ENCODE measurements around the gene FNTB. TPM values are rescaled to one million over a fixed set of nuclear protein-coding genes. Genes with fewer than 3 reads are reported as not detected.
A peak's percentile ranks its signal among the peaks of the same experiment; 100 is the strongest.

Gene FNTB, protein sequence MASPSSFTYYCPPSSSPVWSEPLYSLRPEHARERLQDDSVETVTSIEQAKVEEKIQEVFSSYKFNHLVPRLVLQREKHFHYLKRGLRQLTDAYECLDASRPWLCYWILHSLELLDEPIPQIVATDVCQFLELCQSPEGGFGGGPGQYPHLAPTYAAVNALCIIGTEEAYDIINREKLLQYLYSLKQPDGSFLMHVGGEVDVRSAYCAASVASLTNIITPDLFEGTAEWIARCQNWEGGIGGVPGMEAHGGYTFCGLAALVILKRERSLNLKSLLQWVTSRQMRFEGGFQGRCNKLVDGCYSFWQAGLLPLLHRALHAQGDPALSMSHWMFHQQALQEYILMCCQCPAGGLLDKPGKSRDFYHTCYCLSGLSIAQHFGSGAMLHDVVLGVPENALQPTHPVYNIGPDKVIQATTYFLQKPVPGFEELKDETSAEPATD
- 8.2 and 8.9 TPM in 2 replicates for total RNA-seq (2014; rRNA removed; shearing (Covaris generic))

DNA sequence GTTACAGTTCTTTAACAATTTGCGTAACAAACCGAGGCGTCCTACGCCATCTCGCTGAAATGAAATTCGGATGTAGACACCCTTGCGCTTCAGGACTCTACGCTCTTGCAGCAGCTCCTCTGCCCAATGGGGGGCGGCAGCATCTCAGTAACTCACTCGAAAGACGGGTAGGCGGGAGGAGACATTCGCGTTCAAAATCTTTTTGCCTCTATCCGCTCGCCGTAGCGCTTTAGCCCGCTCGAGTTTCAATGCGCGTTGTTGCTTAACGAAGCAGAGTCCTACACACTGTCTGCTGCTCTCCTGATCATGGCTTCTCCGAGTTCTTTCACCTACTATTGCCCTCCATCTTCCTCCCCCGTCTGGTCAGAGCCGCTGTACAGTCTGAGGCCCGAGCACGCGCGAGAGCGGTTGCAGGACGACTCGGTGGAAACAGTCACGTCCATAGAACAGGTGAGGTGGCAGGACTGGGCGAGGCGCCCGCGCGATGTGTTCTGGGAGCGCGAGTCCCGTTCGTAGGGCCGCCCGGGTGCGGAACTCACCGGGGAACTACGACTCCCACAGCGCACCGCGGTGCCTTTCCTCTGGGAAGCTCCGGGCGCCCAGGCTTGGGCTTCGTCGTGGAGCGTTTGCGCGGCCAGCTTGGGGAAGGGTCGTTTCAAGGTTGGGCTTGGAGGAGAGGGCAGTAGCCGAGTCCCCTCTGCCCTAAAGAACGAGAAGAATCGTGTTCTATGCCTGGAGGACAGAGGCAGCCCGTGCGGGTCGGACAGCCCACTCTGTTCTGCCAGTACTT lies at the start of gene FNTB:
Gene FNTB, plus strand, starts transcription at position 248 of the 790 bp plus-strand sequence. Its CDS starts 59 bp downstream, at position 307.
- peak; percentile 91 for DNase-seq (ENCODE audit: low spot score)

DNA sequence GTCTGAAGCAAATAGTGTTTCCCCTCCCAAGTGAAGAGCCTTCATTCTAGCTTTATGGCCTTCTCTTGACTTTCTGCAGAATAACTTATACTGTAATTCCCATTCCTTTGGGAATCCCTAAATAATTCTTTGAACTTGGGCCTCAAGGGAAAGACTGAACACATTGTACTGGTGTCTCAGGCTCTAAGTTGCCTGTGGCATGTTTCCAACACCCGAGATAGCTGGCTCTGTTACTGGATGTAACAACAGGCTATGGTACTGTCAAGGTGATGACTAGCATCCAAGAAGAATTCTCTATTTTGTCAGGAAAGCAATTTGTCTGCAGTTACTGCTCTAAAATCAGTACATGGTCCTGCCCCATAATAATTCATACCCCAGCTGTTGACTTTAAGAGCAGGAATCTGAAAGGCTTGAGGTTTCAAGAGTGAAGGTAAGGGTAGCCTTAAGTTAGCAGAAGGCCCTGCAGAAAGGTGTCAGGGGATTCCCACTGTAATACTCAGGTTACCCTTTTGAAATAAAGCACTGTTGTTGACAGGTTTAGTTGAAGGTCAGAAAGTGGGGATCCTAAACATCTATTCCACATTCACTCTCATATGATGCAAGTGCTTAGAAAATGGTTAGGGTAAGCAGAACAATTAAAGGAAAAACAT lies 49.4 kb upstream of the FNTB start:
- peak; percentile 41 for DNase-seq (ENCODE audit: low spot score)

DNA sequence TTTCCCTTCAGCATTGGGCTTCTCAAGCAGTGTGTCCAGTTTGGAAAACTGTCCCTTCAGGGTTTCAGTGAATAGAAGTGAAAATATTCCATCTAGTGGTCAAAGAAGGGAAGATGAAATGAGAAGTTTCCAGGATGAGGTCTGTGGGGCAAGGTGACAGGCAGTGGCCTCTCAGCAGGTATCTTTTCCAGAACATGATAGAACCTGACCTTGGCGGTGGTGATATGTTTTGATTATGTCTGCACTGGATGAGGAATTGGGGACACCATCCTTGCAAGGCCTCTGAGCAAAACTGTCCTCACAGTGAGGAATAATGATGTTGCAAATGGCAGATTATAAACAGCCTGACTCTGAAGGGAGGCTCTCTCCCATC lies 48.9 kb upstream of the FNTB start:
- peak; percentile 61 for DNase-seq (ENCODE audit: low spot score)

DNA sequence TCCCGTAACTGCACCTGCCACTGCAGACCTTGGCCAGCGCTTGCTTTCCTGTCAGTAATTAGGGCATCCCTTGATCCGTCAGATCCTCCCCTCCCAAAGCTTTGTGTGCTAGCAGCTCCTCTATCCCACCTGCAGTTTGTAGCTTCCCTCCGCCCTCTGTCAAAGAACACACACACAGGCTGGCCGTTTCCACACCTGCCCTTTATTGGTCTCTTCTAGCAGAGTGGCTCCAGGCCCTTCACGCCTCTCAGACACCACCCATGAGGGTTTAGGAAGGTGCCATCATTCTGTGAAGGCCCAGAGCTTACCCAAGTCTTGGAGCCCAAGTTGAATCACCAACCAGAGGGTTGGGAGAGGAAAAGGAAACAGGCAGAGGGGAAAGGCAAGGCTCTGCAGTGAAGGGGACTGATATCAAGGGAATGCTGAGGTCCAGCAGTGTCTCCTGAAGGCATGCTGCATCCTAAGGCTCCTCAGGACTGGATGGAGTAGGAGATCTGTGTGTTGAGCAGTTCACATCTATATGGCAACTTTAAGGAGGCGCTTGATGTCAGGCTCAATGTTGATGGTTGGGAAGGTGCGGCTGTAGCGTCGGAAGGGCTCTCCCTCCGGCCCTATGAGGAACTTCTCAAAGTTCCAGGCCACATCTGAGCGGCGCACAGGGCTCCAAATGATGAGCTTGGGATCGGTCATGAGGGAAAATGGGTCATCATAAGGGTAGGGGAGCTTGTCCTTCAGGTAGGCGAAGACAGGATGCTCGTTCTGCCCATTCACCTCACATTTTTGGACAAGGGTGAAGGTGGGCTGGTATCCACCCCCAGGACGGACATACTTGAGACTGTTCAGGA lies 47.5 kb upstream of the FNTB start:
- DNase-seq (ENCODE audit: low spot score), result no peak

DNA sequence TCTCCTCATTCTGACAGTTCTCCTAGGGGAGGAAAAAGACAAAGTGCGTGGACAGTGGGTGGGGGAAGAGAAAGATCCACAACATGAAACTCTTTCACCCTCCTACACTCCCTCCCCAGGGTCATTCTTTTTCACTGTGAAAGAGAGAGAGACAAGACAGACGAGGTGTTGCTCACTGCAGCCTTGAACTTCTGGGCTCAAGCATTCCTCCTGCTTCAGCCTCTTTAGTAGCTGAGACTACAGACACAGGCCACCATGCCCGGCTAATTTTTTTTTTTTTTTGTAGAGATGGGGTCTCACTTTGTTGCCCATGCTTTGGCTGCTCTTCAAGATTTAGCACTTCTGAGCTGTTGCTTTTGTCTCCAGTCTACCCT lies 46.9 kb upstream of the FNTB start:
- peak; percentile 26 for DNase-seq (ENCODE audit: low spot score)

DNA sequence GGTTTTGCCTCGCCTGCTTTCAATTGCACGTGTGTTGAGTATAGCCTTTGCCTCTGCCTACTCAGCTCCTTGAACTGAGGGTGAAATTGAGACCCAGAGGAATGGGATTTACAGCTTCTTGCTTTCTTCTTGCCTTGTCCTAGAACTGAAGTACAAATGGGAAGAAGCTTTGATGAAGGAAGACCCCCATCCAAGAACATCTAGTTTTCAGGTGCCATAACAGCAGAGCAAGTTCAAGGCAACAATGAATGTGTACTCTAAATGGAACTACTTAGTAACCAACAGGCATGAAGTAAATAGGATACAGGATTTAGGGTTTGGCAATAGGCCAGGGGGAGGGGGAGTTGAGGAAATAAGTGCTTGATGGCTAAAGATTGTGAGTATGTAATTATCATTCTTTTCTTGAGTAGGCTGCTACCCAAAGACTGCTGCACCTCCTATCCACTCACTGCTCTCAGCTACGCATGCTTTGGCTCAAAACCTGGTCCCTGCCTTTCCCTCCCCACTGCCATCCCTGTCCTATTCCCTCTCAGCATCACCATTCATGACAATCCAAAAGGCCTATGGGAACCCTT lies 46.3 kb upstream of the FNTB start:
- DNase-seq (ENCODE audit: low spot score), result peak; percentile 32

DNA sequence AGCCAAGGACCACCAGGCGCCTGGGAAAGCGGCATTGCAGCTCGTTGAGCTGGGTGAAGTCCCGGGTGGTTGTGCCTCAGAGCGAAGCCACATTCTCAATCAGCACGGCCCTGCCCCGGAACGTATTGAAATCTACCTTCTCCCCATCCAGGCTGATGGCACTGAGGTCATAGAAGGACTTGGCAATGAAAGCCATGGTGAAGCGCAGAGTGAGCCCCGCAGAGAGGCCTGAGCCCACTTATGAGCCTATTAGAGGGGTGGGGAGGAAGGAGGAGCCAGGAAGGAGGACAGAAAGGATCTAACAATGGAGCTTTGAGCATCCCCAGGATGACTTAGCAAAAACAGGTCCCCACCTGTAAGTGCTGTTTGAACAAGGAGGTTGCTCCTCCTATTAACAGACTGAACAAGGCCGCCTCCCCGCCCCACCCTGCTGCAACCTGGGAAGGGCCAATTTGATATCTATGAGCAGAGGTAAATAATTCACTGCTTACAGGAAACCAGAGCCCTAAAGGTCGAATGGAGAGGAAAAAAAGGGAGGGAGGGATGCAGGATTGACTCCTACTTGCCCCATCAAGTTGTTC lies 44.1 kb upstream of the FNTB start, which contains the start of gene GPX2:
Gene GPX2, minus strand, starts transcription at position 215 of the 581 bp plus-strand sequence. Its CDS starts 19 bp downstream, at position 196.
- peak; percentile 89 for DNase-seq (ENCODE audit: low spot score)

DNA sequence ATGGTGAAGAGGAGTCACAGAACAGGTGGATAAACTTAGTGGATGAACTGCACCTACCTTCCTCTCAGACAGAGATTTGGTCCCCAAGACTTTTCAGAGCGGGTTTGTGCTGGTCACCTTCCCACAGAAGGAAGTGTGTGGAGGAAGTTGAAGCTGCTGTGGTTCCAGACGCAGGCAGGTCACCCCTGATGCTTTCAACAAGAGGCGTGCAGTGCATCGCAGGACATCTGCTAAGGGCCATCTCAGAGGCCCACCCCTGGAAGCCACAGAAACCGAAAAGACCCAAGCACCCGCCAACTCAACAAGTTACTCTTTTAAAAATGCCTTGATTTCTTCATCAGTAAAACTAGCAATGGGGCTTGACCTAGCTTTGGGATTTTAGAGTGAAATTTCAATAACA lies 43.1 kb upstream of the FNTB start:
- DNase-seq (ENCODE audit: low spot score), result peak; percentile 28

DNA sequence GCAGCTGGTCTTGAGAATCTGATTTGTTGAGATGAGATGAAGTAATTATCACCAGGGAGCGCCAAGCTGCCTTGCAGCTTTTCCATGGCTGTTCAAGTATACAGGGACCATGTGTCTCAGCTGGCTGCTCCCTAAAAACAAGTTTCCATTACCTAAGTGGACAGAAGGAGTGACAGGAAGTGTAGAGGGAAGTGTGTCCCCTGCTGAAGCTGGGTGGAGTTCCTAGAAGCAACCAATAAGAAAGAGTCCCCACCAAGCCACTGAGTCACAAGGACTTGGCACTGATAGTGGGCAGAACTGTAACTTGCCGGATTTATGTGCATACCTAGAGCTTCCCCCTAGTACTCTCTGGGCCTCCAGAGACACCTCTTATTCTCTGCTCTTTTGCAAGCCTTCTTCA lies 42.7 kb upstream of the FNTB start:
- peak; percentile 38 for DNase-seq (ENCODE audit: low spot score)

DNA sequence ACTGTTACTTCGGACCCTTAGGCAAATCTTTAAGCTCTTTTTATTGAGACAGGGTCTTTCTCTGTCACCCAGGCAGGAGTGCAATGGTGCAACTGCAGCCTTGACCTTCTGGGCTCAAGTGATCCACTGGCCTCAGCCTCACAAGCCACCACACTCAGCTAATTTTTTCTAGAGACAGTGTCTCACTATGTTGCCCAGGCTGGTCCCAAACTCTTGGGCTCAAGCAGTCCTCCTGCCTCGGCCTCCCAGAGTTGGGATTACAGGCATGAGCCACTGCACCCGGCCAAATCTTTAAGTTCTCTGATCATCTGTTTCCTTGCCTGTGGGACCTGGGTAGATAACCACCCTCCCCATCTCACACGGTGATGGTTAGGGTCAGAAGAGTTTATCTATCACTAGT lies 41.8 kb upstream of the FNTB start:
- DNase-seq (ENCODE audit: low spot score), result no peak

DNA sequence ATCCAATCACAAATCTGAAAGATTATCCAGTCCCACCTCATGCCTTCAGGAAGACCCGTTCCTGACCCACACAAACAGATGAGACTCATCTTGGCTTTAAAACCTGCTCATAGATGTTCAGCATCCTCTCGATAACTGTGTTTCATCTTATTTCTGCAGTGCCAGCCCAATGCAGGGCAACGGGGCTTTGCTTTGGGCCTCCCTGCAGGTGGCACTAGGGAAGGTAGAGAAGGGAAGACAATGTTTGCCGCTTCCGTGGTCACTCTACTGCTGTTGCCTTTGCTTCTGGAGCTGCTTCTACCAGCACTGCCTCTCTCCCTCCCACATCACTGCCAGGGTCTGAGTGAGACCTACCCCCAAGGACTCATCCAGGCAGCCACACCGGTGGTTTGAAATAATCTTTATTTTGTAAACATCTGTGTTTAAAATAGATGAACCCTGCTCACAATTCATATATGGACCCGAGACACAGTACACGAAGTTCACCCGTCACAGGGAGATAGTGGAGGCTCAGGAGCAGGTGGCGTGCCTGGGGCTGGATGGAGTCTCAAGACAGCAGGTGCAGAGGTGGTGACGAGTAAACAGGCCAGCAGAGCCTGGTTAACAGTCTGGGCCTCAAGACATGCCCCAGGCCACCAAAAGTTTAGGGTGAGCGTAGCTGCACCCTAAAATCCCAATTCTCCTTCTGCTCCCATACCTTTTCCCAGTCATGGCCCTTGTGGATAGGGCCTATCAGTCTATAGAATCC lies 41.1 kb upstream of the FNTB start:
- no peak for DNase-seq (ENCODE audit: low spot score)

DNA sequence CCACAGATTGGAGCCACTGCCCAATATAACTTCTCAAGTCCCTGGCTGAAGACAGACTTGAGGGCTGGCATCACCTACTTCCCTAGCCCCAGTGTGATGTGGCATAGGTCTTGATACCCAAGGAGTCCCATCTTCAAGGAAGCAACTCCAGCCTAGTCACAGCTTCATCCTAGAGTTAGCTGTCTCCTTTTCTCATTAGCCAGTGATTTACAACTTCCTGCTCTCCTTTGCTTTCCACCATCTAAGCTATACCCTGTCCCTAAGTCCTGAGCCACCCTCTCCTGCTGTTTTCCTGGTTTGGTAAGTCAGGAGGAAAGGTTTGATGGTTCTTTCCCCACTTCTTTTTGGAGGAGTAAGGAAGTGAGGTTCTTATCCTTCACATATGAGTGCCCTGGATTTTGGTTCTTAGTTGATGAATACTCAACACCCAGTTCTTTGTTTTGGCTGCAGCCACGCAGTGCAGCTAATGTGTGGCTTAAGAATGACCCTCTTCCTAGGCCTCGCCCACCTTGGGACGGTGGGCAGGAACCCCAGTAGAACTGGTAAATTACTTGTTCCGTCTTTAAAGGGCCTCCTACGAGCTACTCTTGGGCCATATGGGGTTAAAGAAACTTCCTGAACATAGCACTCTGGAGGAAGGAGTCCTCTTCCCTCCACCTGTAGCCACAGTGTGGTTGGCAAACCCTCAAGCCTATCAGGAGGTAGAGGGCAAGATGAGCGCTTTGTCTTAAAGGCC lies 40.2 kb upstream of the FNTB start:
- DNase-seq (ENCODE audit: low spot score), result no peak

DNA sequence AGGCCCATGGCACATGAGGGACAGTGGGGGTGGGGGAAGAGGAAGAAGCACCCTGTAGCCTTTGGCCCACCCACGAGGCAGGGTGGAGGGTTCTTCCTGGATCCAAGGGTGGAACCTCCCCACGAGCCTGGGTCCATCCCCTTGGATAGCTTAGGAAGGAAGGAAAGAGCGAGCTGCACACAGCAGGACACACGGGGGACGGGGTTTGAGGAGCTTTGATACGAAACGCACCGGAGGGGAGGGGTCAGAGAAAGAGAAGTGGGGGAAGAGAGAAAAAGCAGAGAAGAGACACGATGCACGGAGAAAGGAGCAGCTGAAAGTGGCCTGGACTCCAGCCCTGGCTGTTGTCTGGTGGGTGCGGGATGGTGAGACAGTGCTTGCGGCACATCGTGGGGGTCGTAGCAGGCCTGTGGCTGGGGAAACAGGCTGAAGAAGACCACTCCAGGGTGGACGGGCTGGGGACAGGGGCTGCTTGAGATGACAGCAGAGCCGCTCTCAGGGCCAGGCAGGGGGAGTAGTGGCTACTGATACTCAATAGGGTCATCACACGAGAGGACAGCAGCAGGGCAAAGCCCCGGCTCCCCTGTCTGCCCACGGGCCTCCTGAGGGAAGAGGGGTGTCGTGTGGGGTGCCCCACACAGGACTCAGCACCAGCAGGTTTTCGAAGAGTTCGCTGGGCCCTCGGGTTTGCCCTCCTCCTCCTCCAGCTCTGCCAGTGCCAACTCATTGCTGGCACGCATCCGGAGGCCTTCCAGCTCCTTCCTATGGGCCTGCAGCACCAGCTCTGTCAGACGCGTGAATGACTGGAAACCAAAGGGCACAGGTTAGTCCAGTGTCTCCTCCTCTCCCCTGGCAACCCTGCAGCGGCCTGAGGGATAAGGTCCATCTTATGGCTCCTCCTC lies 38.7 kb upstream of the FNTB start:
- DNase-seq (ENCODE audit: low spot score), result no peak

DNA sequence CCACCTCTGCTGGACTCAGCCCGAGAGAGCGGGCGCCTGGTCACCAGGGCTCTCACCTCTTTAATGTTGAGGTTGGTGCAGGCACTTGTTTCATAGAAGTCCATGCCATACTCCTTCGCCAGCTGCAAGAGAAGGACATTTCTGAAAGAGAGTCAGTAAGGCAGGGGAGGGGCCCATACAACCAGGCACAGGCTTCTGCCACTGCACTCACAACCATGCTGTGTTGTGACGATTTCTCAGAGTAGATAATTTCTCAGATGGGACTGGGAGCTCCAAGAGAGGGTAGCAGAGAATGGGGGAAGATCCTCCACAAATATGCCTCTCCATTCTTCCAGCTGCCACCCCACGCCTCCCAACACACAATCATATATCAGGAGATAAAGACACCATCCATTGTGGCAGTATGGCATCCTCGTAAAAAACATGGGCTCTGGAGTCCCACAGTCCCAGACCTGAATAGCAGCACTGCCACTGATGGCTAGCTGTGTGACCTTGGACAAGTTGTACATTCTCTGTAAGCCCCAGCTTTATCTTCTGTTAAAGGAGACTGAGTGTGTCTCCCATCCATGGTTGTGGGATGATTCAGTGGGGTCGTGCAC lies 38.0 kb upstream of the FNTB start:
- no peak for DNase-seq (ENCODE audit: low spot score)

DNA sequence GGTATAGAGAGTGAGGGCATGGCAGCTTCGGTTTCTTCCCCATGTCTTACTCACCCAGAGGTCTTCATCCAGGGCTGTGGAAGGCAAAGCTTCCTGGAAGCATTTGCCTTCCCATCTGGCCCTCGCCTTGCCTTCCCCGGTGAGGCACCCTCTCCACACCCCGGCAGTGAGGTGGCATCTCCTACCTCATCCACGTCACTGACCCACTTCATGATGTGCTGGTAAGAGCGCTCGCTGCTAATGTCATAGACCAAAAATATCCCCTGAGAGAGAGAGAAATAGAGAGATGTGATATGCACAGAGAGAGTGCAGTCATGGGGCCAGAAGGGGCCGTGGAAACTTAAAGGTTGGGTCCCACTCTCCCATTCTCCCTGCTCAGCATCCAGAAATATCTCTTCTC lies 35.8 kb upstream of the FNTB start:
- DNase-seq (ENCODE audit: low spot score), result no peak

DNA sequence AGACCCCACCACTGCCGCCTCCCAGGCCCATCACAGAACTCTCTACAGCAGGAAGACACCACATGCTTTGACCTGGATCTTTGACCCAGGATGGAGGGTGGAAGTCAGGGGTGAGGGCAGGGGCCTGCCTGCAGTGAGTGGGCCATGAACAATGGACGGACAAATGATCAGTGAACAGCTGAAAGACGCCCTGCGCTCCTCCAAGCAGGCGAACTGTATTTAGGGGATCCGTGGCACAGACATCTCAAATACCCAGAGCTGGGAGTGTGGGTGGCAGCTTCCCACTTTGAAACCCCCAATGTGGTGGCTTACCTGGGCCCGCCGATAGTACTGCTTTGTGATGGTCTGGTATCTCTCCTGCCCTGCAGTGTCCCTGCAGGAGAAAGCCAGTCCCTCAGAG lies 35.4 kb upstream of the FNTB start:
- DNase-seq (ENCODE audit: low spot score), result no peak

DNA sequence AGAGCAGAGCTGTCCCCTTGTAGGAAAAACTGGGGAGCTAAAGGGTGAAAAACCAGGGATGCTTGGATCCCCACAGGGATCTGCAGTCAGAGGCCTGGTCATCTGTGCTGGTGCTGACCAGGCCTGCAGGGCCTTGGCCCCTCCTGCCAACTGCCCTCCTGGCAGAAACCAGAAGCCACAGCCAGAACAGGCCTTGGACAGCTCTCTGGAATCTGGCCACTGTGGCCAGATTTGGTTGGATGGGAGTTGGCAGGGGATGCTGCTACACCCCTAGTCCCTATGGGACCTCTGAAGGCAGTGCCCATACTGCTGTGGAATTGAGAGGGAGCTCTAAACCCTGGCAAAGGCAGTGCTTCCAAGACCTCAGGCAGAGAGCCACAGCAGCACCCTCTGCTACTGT lies 35.0 kb upstream of the FNTB start:
- DNase-seq (ENCODE audit: low spot score), result no peak
